K562 (cell line): ENCODE results near the gene PHACTR2.

Source experiments
- CREBBP ChIP-seq: IDR thresholded peaks from one replicate; pipeline ENCODE4 v1.6.1; 2012; ENCODE audit warnings: low read depth, mild to moderate bottlenecking, control low read depth, inconsistent platforms, low read length
- CTCF ChIP-seq, 3 experiments: IDR thresholded peaks in 2 of 3; conservative IDR thresholded peaks in 1 of 3; 2 replicates each; pipeline ENCODE4 v1.5.1; 2011 to 2012; ENCODE audit warnings: low read length in 3 of 3, mild to moderate bottlenecking in 3 of 3, control low read depth in 2 of 3, improper control_type of control experiment in 1 of 3, inconsistent platforms in 1 of 3, low read depth in 1 of 3, mixed read lengths in 1 of 3, moderate library complexity in 1 of 3; ENCODE audit not compliant: insufficient read depth in 2 of 3
- FUS ChIP-seq: fragments of 200-400 bp; formaldehyde crosslinking; optimal IDR thresholded peaks from 2 replicates; pipeline ENCODE3; 2017; ENCODE audit warnings: low read depth, low read length
- JUN ChIP-seq, 2 experiments: sonication (generic) in 1 of 2; formaldehyde crosslinking in 1 of 2; IDR thresholded peaks; 2 replicates each; pipeline versions ENCODE4 v1.6.1 to v1.8.0; 2012 to 2022; ENCODE audit warnings: borderline replicate concordance in 2 of 2, mild to moderate bottlenecking in 2 of 2, improper control_type of control experiment in 1 of 2, low read depth in 1 of 2, low read length in 1 of 2, missing genetic modification reagents in 1 of 2
- KDM1A ChIP-seq, 2 experiments: fragments of 450-650 bp; IDR thresholded peaks; 2 replicates each; pipeline ENCODE4 v1.6.1; 2016; ENCODE audit warnings: mild to moderate bottlenecking in 2 of 2
- MITF ChIP-seq: IDR thresholded peaks from 2 replicates; pipeline ENCODE4 v1.6.1; 2014; ENCODE audit warnings: antibody characterized with exemption
- NFYB ChIP-seq: IDR thresholded peaks from 2 replicates; pipeline ENCODE4 v1.6.1; 2011; ENCODE audit warnings: mild to moderate bottlenecking, moderate library complexity; ENCODE audit not compliant: insufficient read length; ENCODE audit errors: extremely low read depth
- NR2C1 ChIP-seq, 2 experiments: fragments of 450-650 bp; IDR thresholded peaks; 2 replicates each; pipeline ENCODE4 v1.6.1; 2017; ENCODE audit warnings: mild to moderate bottlenecking in 2 of 2, antibody characterized with exemption in 1 of 2, inconsistent platforms in 1 of 2, missing compliant biosample characterization in 1 of 2, missing genetic modification characterization in 1 of 2
- PBX2 ChIP-seq, 2 experiments: IDR thresholded peaks in 1 of 2; conservative IDR thresholded peaks in 1 of 2; 2 replicates each; pipeline ENCODE4 v1.6.1; 2016; ENCODE audit warnings: low read depth in 2 of 2, mild to moderate bottlenecking in 1 of 2, missing compliant biosample characterization in 1 of 2, missing genetic modification characterization in 1 of 2, moderate library complexity in 1 of 2
- PHF8 ChIP-seq: fragments of 200-600 bp; sonication (generic); IDR thresholded peaks from 2 replicates; pipeline ENCODE4 v1.6.1; 2012; ENCODE audit warnings: mixed run types, mild to moderate bottlenecking, inconsistent platforms, low read length, moderate library complexity, borderline replicate concordance
- POLR2A ChIP-seq: fragments of 450-650 bp; conservative IDR thresholded peaks from 2 replicates; pipeline ENCODE4 v1.6.1; 2016
- POU5F1 ChIP-seq: fragments of 150-350 bp; IDR thresholded peaks from 2 replicates; pipeline ENCODE4 v1.6.1; 2014; ENCODE audit warnings: borderline replicate concordance, low read length, low read depth, mild to moderate bottlenecking; ENCODE audit not compliant: partially characterized antibody
- SRSF9 ChIP-seq: fragments of 200-400 bp; formaldehyde crosslinking; IDR thresholded peaks from 2 replicates; pipeline ENCODE4 v1.6.1; 2017; ENCODE audit warnings: low read depth, low read length, borderline replicate concordance
- USF1 ChIP-seq: sonication (generic); formaldehyde crosslinking; IDR thresholded peaks from 2 replicates; pipeline ENCODE4 v1.9.0; 2022; ENCODE audit warnings: mild to moderate bottlenecking, missing genetic modification reagents

- no peak for TF ChIP-seq PBX2 (CRISPR knock-in tag; IDR thresholded peaks at IDR 0.05; ENCODE audit: low read depth)
- TF ChIP-seq PBX2 (tag; conservative IDR thresholded peaks at IDR 0.05; ENCODE audit: low read depth): no peak
- TF ChIP-seq USF1 (CRISPR knock-in tag): no peak
- no peak for TF ChIP-seq CTCF (IDR thresholded peaks at IDR 0.05 in 2 of 3, conservative IDR thresholded peaks at IDR 0.05 in 1 of 3; ENCODE audit: insufficient read depth in 2 of 3, low read depth in 1 of 3, low read length in 3 of 3)
- no peak for TF ChIP-seq FUS
- no peak for TF ChIP-seq MITF
- TF ChIP-seq POLR2A: no peak
- no peak for TF ChIP-seq SRSF9
- no peak for TF ChIP-seq CREBBP
- no peak for TF ChIP-seq NR2C1 (IDR thresholded peaks at IDR 0.05)
- TF ChIP-seq NR2C1 (tag; IDR thresholded peaks at IDR 0.05): no peak
- no peak for TF ChIP-seq NFYB
- TF ChIP-seq POU5F1: no peak
- no peak for TF ChIP-seq PHF8
- no peak for TF ChIP-seq KDM1A (IDR thresholded peaks at IDR 0.05)
- TF ChIP-seq JUN (IDR thresholded peaks at IDR 0.05; ENCODE audit: borderline replicate concordance, low read depth, low read length): no peak
- TF ChIP-seq JUN (CRISPR knock-in tag; IDR thresholded peaks at IDR 0.05; ENCODE audit: borderline replicate concordance): no peak
These were observed 125.2 kb downstream of the PHACTR2 start for GRCh38 chr6:143802833-143803565.
